GM19324 (cell line): ENCODE measurements around the gene FADS2.

ENCODE experiments used
- ATAC-seq: cut with Tn5 transposase; IDR thresholded peaks from one replicate; pipeline ENCODE4 v1.9.1; 2021; ENCODE audit warnings: mild to moderate bottlenecking, moderate library complexity; ENCODE audit not compliant: unreplicated experiment, low FRiP score

The FADS2 gene

GRCh38 chr11:61900251-61900650, 72.2 kb downstream of the FADS2 start:
- no peak for ATAC-seq

DNA sequence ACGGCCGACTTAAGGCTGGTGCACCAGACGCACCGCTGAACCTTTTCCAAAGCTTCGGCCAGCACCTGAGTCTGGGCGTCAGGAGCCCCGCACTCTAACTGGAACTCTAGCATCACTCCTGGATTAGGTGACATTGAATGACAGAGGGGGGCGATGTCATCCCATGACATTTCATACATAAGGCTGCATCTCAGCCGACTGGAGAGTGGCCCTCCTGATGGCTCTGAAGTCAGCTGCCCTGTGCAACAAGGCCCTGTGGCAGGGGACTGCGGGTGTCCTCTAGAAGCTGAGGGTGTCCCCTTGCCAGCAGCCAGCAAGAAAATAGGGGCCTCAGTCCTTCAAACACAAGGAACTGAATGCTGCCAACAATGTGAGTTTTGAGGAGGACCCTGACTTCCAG, 73.3 kb downstream of the FADS2 start:
- no peak for ATAC-seq

DNA sequence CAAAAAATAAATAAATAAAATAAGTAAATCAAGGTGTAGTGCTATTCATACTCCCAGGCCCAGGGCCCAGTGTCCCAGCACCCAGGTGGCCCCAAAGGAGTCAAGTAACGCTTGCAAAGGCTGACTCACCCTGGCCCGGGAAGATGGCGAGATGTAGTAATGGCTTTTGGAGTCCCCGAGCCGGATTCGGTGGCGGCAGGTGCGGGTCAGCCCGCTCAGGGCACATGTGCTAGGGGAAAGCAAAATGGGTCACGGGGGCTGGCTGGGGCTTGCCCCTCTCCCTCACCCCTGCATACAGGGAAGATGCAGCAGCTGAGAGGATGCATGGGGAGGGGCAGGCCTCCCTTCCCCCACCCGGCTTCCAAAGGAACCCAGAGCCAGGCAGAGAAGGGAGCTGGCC, 74.2 kb downstream of the FADS2 start:
- ATAC-seq: no peak

DNA sequence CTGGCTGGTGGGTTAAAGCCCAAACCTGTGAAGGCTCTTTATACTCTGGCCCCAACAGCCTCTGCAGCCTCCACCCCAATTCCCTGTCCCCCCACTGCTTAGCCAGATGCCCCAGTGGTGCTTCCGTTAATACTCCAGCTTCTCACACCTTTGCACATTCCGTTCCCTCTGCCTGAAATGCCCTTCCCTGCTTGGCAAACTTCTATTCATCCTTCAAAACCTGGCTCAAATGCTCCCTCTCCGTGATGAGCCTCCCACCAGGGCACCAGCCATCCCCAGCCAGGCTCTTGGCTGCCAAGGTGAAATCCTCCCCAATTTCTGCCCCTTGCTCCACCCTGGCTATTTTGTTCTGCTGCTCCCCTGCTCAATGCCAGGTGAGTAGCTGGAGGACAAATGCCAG, 75.7 kb downstream of the FADS2 start:
- ATAC-seq: no peak

- no peak for ATAC-seq
These were observed 76.5 kb downstream of the FADS2 start for GRCh38 chr11:61904539-61905048.

- no peak for ATAC-seq
These were observed 77.1 kb downstream of the FADS2 start for GRCh38 chr11:61905067-61905696.

GRCh38 chr11:61905801-61906521, 77.9 kb downstream of the FADS2 start:
- no peak for ATAC-seq

- ATAC-seq: no peak
These were observed 78.4 kb downstream of the FADS2 start for GRCh38 chr11:61906522-61906909.

DNA sequence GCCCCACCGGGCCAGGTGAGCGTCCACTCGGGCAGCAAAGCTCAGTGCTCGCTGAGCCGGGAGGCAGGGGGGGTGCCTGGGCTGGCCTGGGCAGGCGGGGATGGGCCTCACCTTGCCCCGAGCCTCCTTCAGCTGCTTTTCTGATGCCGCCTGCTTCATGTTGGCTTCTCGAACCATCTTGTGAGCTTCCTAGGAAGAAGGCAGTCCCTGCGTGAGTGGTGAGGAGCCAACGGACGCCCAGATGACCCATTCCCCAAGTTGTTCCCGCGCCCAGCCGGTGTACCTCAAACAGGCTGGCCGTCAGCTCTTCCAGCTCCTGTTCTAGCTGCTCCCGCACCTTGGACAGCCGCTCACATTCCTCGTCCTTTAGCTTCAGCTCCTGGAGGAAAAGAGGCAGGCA, 79.2 kb downstream of the FADS2 start:
- ATAC-seq: no peak

DNA sequence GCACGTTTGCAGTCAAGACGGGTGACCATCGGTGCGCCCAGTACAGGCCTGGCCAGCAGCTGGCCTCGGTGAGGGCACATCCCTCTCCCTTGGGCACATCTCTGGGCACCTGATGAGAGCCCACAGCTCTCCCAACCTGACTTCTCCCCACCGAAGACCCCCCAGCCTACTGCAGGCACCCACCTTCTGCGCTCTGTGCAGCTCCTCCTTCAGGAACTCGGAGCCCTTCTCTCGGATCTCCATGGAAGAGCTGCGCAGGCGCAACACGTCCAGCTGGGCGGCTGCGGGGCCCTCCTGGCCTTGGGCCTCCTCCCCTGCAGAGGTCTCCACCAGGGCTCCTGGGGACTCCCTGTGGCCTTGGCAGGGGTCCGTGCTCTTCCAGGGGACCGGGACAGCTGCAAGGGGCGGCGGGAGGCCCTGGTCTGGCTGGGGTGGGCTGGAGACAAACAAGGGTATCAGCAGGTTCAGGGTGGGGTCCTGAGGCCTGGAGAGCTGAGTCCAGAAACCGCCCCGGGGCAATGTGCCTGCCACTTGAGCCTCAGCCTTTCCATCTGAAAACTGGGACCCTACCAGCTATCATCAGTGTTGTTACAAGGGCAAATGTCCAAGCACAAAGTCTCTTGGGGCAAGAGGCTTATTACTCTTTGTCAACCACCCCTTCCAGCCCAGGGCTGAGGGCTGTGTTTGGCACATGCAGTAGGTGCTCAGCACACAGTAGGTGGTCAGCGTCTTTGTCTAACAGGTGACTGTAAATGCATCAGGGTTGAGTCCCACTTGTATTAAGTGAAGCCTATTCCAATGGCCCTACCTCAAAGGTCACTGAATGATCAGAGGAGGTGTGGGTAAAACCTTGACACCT, 80.0 kb downstream of the FADS2 start:
- ATAC-seq: no peak

DNA sequence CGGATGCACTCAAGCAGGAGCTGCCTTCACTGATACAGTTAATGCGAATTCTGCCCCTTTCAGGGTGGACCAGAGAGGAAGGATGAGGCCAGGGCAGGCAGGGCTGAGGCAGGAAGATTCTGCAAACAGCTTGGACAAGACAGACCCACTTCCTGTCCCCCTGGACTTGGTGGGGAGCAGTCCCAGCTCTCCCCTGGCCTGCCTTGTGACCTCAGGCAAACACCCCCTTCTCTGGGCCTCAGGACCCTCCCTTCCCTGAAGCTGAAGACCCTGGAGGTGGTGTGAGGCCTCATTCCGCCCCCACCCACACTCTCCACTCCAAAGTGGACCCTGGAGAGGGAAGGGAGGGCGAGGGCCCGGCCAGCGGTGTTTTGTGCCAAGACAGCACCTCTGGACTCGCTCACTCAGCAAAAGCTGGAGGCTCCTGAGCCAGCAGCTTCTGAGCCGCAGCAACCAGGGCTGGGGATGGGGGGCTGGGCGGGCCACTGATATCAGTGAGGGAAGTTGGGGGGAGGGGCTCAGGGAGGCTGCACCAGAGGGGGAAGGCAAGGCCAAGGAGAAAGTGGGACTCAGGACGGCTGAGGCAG, 80.7 kb downstream of the FADS2 start:
- no peak for ATAC-seq

- ATAC-seq: no peak
These were observed 82.4 kb downstream of the FADS2 start for GRCh38 chr11:61910187-61911127.

- no peak for ATAC-seq
These were observed 83.1 kb downstream of the FADS2 start for GRCh38 chr11:61911128-61911700.

GRCh38 chr11:61911701-61912529, 83.8 kb downstream of the FADS2 start:
- no peak for ATAC-seq

DNA sequence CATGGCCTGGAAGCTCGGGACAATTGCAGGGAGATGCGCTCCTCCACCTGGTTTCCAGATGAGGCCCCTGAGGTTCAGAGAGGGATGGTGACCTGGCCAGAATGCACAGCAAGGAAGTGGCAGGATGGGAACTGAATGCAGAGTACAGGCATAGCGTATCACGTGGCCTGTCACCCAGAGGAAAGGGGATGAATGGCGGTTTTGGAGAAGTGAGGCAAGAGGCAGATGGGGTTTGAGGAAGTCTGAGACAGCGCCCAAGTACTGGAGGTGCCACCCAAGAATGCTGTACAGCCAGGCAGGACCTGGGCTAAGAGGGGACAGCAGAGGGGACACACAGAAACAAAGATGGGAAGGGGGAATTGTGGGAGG, 84.4 kb downstream of the FADS2 start:
- ATAC-seq: no peak

DNA sequence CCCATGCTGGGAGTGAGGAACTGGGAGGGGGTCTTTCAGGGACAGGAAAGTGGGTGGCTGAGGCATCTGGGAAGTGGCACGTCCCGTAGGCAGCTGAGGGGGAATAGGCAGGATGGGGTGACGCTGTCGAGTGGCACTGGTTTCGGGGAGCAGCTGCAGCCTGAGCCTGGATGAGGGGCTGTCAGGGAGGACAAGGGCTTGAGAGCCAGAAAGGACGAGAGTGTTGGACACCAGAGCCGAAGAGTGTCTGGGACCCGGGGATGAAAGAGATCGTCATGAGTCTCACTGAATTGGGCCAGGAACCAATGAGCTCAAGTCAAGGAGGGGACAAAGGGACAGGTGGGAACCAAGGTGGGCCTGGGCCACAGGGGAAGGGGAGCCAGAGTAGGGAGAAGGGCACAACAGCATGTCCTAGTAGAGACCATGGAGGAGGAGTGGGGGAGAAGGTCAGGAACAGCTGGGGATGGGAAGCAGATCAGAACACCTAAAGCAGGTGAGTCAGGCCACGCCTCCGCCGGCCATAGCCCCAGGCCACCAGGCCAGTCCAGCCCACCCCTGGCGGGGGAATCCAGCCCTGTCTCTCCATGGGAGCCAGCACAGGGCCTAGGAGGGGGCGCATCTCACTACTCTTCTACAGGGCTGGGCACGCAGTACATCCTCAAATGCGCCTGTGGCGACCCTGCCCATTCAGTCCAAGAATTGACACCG, 85.0 kb downstream of the FADS2 start:
- no peak for ATAC-seq

DNA sequence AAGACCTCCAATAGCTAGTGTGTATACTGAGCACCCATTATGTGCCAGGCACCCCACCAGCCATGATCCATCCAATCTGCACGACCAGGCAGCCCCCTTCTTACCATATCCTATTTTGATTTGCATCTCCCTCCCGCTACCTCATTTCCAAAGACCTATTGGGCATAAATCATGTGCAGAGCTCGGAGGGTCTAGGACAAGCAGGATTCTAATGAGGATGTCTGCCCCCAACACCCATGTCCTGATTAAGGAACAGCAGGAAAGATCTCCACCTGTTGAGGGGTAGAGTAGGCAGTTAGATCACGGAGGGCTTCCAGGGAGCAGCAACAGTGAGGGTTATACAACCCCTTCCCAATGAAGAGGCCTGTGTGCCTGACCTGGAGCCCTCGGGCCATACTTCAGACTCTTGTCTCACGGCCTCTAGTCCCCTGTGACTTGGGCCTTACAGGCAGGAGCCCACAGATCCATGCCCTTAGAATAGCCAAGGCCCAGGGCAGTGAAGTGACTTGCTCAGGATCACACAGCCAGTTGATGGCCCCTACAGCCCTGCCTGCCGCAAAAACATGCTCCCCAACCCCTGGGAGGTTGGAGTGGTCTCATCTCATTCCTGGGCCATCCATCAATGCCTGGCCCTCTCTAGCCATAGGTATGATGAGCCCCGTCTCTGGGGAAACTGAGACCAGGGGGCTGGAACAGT, 85.7 kb downstream of the FADS2 start:
- ATAC-seq: no peak
